Measurements from ENCODE around the gene TMEM14C.

Gene TMEM14C

DNA sequence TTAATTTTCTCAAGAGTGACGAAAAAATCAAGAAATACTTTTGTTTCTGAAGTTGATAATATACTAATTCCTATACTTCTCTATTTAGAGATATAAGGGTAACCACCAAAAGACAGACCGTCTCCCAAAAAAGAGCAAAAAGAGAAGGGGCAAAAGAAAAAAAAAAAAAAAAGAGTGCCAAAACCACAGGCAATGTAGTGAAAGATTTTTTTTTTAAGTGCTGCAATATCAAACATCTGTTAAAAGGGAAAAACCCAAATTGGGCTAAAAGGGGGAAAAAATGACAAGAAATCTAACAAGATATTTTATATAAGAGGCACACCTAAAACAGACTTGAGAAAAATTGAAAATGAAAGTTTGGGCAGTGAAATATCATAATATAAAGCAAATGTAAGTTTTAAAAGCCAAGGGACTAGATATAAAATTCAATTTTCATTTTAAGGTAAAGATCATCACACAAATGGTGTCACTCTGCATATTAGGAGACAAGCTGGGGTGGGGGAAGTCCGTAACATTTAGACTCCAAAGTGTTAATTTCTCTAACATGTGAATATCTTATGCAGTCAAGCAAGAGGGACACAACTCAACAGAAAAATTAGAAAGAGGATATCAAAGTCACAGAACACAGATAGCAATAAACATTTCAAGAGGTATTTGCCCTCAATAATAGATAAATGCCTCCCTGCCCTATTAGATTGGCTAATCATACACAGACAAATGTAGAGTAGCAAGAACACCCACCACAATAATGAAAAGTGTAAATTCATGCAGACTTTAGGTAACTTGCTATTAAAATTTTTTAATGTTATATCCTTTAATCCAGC, 37.6 kb upstream of the TMEM14C start:
- no peak for DNase-seq (ENCODE audit: low spot score)
- Histone ChIP-seq H3K4me3 (no peak overlapping the region), H3K27ac (no peak overlapping the region)
- TF ChIP-seq, protein P1, sequence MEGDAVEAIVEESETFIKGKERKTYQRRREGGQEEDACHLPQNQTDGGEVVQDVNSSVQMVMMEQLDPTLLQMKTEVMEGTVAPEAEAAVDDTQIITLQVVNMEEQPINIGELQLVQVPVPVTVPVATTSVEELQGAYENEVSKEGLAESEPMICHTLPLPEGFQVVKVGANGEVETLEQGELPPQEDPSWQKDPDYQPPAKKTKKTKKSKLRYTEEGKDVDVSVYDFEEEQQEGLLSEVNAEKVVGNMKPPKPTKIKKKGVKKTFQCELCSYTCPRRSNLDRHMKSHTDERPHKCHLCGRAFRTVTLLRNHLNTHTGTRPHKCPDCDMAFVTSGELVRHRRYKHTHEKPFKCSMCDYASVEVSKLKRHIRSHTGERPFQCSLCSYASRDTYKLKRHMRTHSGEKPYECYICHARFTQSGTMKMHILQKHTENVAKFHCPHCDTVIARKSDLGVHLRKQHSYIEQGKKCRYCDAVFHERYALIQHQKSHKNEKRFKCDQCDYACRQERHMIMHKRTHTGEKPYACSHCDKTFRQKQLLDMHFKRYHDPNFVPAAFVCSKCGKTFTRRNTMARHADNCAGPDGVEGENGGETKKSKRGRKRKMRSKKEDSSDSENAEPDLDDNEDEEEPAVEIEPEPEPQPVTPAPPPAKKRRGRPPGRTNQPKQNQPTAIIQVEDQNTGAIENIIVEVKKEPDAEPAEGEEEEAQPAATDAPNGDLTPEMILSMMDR (IDR thresholded peaks at IDR 0.05) = no peak

DNA sequence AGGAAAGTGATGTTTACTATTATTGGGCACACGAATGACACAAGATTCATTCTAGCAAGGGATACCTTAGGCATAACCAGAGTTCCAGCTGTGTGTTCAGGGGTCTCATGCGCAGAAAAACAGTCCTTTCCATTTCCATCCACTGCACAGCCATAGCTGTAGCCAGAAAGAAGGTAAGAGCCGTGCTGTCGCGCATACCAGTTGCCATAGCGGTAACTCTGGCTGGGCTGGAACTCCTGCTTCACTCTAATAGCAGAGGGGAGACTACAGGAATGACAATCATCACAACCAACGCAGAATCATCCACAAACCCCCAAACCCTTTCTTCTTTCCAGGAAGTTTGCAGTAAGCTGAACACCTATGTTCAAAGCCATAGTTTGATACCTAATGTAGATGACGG, 36.0 kb upstream of the TMEM14C start:
- DNase-seq (ENCODE audit: low spot score) = no peak
- Histone ChIP-seq H3K4me3 (no peak overlapping the region), H3K27ac (no peak overlapping the region)
- TF ChIP-seq, protein P1 (IDR thresholded peaks at IDR 0.05) = no peak

DNA sequence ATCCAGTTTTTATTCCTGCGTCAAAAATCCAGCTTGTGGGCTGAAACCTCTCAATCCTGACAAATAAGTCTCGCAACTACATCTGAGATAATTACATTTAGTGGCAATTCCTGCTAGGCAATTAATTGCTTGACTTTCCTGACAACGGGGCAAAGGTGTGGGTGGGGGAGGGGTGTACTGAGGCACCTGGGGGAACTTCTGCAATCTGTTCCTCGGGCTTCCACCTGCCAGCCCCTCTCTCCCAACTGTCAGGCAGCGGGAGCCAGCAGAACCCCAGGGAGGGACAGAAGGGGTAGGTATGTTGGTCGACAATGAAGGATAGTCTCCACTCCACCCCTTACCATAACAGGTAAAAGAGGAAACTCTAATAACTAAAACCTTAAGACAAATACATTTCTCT, 35.3 kb upstream of the TMEM14C start:
- TF ChIP-seq, protein P1 (IDR thresholded peaks at IDR 0.05) = no peak
- DNase-seq (ENCODE audit: low spot score) = no peak
- no peak overlapping the region for H3K4me3 ChIP-seq
- H3K27ac ChIP-seq = no peak overlapping the region

DNA sequence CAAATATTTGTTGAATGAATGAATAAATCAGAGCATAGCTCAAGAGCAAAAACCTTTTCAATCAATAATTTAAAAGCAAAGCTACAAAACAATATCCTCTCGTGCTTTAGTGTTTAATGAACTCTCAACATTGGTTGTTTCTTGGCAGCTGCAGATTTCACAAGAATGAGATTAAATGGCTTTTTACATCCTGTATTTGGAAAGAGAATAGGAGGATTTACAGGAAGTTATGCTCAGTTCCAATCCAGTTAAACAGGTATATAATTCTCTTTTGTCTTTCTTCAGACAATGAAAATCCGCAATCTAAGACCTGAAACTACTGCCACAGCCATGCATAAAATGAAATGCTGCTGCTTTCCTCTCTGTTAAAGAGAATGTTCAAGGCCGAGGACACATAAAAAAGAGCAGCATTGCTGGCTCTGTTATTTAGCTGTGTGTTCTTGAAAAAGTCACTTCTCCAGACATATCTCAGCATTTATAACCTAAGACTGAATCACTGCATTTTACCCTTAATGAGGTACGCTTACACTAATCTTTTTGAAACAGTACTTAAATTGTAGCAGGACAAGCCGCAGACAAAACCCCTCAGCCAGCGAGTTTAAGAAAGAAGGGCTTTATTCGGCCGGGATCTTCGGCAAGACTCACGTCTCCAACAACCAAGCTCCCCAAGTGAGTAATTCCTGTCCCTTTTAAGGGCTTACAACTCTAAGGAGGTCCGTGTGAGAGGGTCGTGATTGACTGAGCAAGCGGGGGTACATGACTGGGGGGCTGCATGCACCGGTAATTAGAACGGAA, 32.0 kb upstream of the TMEM14C start:
- Histone ChIP-seq H3K4me3 (no peak overlapping the region), H3K27ac (no peak overlapping the region)
- DNase-seq (ENCODE audit: low spot score) = no peak
- TF ChIP-seq, protein P1 (IDR thresholded peaks at IDR 0.05) = no peak

DNA sequence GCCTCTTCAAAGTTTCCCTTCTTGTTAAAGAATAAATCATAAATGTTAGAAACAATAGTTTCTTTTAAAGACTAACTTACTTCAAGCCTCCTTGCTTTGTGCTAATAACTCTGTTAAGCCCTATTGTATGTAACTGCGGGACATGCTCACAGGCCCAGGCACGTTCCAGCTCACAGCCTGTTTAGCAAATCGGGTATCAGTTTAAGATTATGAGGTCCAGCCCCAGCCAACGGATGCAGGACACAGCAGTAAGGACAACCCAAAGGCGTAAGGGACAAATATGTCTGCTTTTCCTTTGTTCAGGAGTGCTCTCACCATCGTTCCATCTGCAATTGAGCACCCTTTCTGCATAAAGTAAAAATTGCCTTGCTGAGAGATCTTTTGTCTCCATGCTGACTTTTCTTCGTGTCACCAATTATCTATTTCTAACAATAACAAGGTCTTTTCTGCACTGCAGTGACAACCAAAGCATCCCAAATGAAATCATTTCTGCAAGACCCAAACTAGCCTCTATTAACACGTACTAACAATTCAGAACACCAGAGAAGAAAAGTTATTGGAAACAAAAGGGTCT, 29.8 kb upstream of the TMEM14C start:
- DNase-seq (ENCODE audit: low spot score) = no peak
- TF ChIP-seq, protein P1 (IDR thresholded peaks at IDR 0.05) = no peak
- Histone ChIP-seq H3K27ac (no peak overlapping the region), H3K4me3 (peak overlapping the region; percentile 88)

DNA sequence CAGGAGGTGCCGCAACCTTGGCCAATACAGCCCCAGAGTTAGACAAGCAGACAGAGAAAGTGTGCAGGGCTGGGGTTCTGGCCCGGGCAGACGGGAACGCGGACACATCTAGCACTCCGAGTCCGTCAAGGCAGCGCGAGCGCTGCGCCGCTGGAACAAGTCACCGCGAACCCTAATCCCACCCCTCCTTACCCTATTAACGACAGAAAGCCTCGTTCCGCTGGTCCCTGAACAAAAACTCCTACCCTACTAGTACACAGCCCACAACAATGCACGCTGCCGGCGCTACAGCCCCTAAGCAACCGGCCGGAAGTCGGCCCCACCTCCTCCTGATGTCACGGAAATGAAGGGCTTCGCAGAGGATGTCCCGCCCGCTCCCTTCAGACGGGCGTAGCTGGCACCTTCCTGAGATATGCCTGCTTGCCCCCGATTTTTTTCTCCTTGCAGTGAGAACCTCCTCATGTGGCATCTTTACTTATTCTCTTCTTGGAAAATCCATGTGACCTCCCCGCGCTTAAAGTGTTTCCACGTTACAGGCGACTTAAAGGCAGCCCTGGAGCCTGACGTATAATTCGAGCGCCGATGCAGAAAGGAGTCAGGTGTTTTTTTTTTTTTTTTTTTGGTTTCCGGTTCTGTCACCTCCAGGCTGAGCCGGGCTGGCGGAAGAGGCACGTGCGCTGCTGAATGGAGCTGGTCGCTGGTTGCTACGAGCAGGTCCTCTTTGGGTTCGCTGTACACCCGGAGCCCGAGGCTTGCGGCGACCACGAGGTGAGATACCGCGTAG, 28.4 kb upstream of the TMEM14C start, which contains the start of the genes C6orf52 and PAK1IP1:
Gene C6orf52, minus strand, starts transcription at position 315 of the 784 bp plus-strand sequence. CDS start 7,066 bp downstream, outside the sequence.
Gene PAK1IP1, plus strand, starts transcription at position 671 of the 784 bp plus-strand sequence. Its CDS starts 14 bp downstream, at position 685.
- H3K4me3 ChIP-seq = peak within 1 kb of the TSS; percentile 88
- H3K27ac ChIP-seq = peak within 1 kb of the TSS; percentile 88 to 92
- DNase-seq (ENCODE audit: low spot score) = peak; percentile 95
- TF ChIP-seq, protein P1 (IDR thresholded peaks at IDR 0.05) = no peak
